OCI-LY1 (cell line): ENCODE data around the gene BEAN1.

Experiments used
- H2AFZ ChIP-seq: fragments of 200-600 bp; sonication (generic), shearing (Covaris generic); 2 replicates; pipeline ENCODE4 v1.6.0; 2014; ENCODE audit warnings: antibody characterized with exemption, mild to moderate bottlenecking, low read length
- H3F3A ChIP-seq: fragments of 200-600 bp; sonication (generic), shearing (Covaris generic); 2 replicates; pipeline ENCODE4 v1.6.0; 2014; ENCODE audit warnings: mild to moderate bottlenecking, antibody characterized with exemption, low read length, moderate library complexity; ENCODE audit not compliant: insufficient read depth
- H3K27ac ChIP-seq: fragments of 200-600 bp; sonication (generic); 2 replicates; pipeline ENCODE4 v1.5.1; 2014; ENCODE audit warnings: low read length, mixed run types, mild to moderate bottlenecking, low read depth; ENCODE audit not compliant: poor library complexity, severe bottlenecking
- H3K27me3 ChIP-seq: fragments of 200-600 bp; sonication (generic); 2 replicates; pipeline ENCODE4 v1.6.0; 2014; ENCODE audit warnings: antibody characterized with exemption, mild to moderate bottlenecking, low read length, moderate library complexity; ENCODE audit not compliant: insufficient read depth
- H3K36me3 ChIP-seq: fragments of 200-600 bp; sonication (generic); 2 replicates; pipeline ENCODE4 v1.6.1; 2014; ENCODE audit warnings: mild to moderate bottlenecking, antibody characterized with exemption, low read length, moderate library complexity, mixed read lengths; ENCODE audit not compliant: insufficient read depth
- H3K4me1 ChIP-seq: fragments of 200-600 bp; sonication (generic); 2 replicates; pipeline ENCODE4 v1.5.1; 2014; ENCODE audit warnings: mild to moderate bottlenecking, low read length, moderate library complexity; ENCODE audit not compliant: insufficient read depth, severe bottlenecking
- H3K4me2 ChIP-seq: fragments of 200-600 bp; sonication (generic), shearing (Covaris generic); 2 replicates; pipeline ENCODE4 v1.6.1; 2014; ENCODE audit warnings: low read length
- H3K4me3 ChIP-seq: fragments of 200-600 bp; sonication (generic); 2 replicates; pipeline ENCODE4 v1.5.1; 2014; ENCODE audit warnings: low read length, low read depth, mild to moderate bottlenecking, mixed read lengths; ENCODE audit not compliant: poor library complexity, severe bottlenecking
- H3K79me2 ChIP-seq: fragments of 200-600 bp; shearing (Covaris generic); 2 replicates; pipeline ENCODE4 v1.6.1; 2016; ENCODE audit warnings: mixed run types, low read length, mixed read lengths; ENCODE audit not compliant: insufficient read depth
- H3K9ac ChIP-seq: fragments of 200-600 bp; sonication (generic), shearing (Covaris generic); 2 replicates; pipeline ENCODE4 v1.6.1; 2014; ENCODE audit warnings: mild to moderate bottlenecking, low read length, mixed read lengths
- H3K9me2 ChIP-seq: fragments of 200-600 bp; sonication (generic), shearing (Covaris generic); 2 replicates; pipeline ENCODE4 v1.6.1; 2014; ENCODE audit warnings: low read depth, mild to moderate bottlenecking, low read length, mixed read lengths
- H3K9me3 ChIP-seq: fragments of 200-600 bp; shearing (Covaris generic); 2 replicates; pipeline ENCODE4 v1.6.1; 2014; ENCODE audit warnings: low read length, mixed read lengths
- H4K20me1 ChIP-seq: fragments of 200-600 bp; sonication (generic), shearing (Covaris generic); 2 replicates; pipeline ENCODE4 v1.6.0; 2016; ENCODE audit warnings: mild to moderate bottlenecking, low read length; ENCODE audit not compliant: insufficient read depth
- EZH2 ChIP-seq: fragments of 200-600 bp; sonication (generic), shearing (Covaris generic); IDR thresholded peaks from 2 replicates; pipeline ENCODE4 v1.8.0; 2017; ENCODE audit warnings: borderline replicate concordance, mixed run types, mild to moderate bottlenecking, antibody characterized with exemption, low read length, moderate library complexity, mixed read lengths
- TF ChIP-seq, protein P1 (sequence below): fragments of 200-600 bp; sonication (generic), shearing (Covaris generic); IDR thresholded peaks from 2 replicates; pipeline ENCODE4 v1.5.1; 2017; ENCODE audit warnings: mild to moderate bottlenecking, antibody characterized with exemption, low read length, moderate library complexity, mixed read lengths

BEAN1 gene

DNA sequence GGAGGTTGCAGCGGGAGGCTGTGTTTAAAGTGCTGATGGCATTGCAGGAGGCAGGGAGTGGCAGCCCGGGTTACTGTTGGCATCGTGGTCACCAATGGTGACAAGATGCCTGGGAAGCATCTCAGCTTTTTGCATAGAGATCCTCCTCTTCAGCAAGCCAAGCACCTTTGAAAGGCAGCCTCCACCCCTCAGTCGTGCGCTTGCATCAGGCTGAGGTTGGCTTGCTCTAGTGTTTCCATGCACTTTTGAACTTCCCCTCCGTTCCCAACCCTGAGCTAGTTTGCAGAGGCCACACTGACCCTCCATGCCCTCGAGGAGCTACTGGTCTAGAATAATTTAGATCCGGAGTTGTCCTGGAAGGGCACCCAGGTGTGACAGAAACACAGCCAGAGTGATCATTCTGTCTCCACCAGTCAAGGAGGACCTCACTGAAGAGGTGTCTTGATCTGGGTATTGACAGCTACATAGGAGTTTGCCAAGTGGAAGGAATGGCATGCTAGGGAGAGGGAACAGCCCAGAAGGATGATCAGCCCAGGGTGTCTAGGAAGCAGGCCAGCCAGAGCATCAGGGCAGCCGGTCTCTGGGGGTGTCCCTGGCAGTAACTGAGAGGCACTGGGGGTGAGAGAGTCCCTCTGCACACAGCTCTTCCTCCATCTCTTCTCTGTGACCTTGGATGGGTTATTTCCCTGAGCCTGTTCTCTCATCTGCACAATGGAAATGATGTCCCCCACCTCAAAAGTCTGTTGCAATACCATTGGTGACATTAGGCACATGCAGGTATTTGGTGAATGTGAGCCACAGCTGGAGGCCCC lies 7.7 kb downstream of the BEAN1 start:
- H3K4me1 ChIP-seq = no peaks in the 10 kb centered on the region
- H3K9ac ChIP-seq = no peak overlapping the region
- TF ChIP-seq, protein P1, sequence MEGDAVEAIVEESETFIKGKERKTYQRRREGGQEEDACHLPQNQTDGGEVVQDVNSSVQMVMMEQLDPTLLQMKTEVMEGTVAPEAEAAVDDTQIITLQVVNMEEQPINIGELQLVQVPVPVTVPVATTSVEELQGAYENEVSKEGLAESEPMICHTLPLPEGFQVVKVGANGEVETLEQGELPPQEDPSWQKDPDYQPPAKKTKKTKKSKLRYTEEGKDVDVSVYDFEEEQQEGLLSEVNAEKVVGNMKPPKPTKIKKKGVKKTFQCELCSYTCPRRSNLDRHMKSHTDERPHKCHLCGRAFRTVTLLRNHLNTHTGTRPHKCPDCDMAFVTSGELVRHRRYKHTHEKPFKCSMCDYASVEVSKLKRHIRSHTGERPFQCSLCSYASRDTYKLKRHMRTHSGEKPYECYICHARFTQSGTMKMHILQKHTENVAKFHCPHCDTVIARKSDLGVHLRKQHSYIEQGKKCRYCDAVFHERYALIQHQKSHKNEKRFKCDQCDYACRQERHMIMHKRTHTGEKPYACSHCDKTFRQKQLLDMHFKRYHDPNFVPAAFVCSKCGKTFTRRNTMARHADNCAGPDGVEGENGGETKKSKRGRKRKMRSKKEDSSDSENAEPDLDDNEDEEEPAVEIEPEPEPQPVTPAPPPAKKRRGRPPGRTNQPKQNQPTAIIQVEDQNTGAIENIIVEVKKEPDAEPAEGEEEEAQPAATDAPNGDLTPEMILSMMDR = no peak
- no peaks in the 10 kb centered on the region for H3K79me2 ChIP-seq
- no peaks in the 10 kb centered on the region for H3K36me3 ChIP-seq
- H3K9me3 ChIP-seq = no peaks in the 10 kb centered on the region
- H3K27ac ChIP-seq = no peak overlapping the region
- no peak overlapping the region for H3K4me2 ChIP-seq
- H3F3A ChIP-seq = no peaks in the 10 kb centered on the region
- H3K4me3 ChIP-seq = no peak overlapping the region
- H2AFZ ChIP-seq = no peak overlapping the region
- H4K20me1 ChIP-seq = no peaks in the 10 kb centered on the region
- H3K9me2 ChIP-seq = no peaks in the 10 kb centered on the region
- peaks cover 8% of the 10 kb centered on the region; the same call in 1 of the 2 replicates for H3K27me3 ChIP-seq

DNA sequence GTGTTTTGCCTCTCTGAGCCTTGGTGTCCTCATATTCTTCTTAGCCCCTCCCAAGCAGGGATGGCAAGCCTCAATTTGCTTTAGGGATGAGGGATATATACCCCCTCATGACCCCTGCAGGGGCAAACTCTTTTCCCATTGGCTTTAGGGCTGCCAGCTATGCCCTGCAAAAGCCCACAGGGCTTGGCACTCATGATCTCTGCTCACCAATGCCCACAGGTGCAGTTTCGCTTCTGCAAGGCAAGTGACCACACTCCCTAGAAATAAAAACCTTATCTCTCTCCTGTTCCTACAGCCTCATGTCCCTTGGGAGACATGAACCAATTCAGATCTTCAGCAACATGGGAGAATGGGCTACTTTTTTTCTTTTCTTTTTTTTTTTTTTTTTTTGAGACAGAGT lies 8.8 kb downstream of the BEAN1 start:
- no peaks in the 10 kb centered on the region for H3K36me3 ChIP-seq
- H3K9ac ChIP-seq = no peak overlapping the region
- no peak overlapping the region for H3K4me2 ChIP-seq
- H3K9me2 ChIP-seq = no peaks in the 10 kb centered on the region
- H3K4me3 ChIP-seq = no peak overlapping the region
- no peaks in the 10 kb centered on the region for H3K4me1 ChIP-seq
- no peaks in the 10 kb centered on the region for H4K20me1 ChIP-seq
- H3K9me3 ChIP-seq = no peaks in the 10 kb centered on the region
- H3K27me3 ChIP-seq = peaks cover 8% of the 10 kb centered on the region; the same call in 1 of the 2 replicates
- H2AFZ ChIP-seq = no peak overlapping the region
- TF ChIP-seq EZH2 = no peak
- TF ChIP-seq, protein P1 = no peak
- no peak overlapping the region for H3K27ac ChIP-seq
- no peaks in the 10 kb centered on the region for H3K79me2 ChIP-seq
- H3F3A ChIP-seq = no peaks in the 10 kb centered on the region

DNA sequence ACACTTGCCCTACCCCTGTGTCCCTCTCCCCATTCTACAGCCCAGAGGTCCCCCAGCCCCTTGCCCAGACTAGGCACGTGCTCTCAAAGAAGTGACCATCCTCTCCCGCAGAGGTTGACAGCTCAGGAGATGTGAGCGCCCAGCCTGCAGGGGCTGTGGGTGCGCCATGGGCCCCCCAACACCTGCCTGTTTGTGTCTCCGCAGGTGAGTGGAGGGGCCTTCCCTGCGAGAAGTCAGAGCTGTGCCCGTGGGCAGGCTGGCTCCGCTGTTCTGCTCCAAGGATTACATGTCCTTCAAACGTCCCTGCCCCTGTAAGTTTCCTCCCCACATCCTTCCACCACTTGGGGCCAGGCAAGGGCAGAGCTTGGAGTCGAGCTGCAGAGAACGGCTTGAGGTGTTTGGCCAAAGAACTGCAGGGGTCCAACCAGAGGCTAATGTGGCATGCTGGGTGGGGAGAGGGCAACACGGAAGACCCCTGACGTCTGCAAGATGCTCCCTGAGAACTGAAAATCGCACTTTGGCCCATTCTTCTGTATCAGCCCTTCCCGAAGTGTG lies 10.4 kb downstream of the BEAN1 start:
- H3K9me2 ChIP-seq = no peaks in the 10 kb centered on the region
- H3K79me2 ChIP-seq = no peaks in the 10 kb centered on the region
- H4K20me1 ChIP-seq = no peaks in the 10 kb centered on the region
- H3K36me3 ChIP-seq = no peaks in the 10 kb centered on the region
- no peaks in the 10 kb centered on the region for H3F3A ChIP-seq
- H3K27ac ChIP-seq = no peak overlapping the region
- H3K9ac ChIP-seq = no peak overlapping the region
- no peaks in the 10 kb centered on the region for H3K4me1 ChIP-seq
- no peak overlapping the region for H3K4me3 ChIP-seq
- peaks cover 3% of the 10 kb centered on the region; the same call in 1 of the 2 replicates for H3K27me3 ChIP-seq
- H3K4me2 ChIP-seq = no peak overlapping the region
- H3K9me3 ChIP-seq = no peaks in the 10 kb centered on the region
- H2AFZ ChIP-seq = no peak overlapping the region
- TF ChIP-seq, protein P1 = no peak
- TF ChIP-seq EZH2 = no peak
